Right ventricle myocardium inferior (tissue), 1 donor: Measurements from ENCODE around the gene DICER1. TPM values are rescaled to one million over a fixed set of nuclear protein-coding genes. Genes with fewer than 3 reads are reported as not detected.
A peak's percentile ranks its signal among the peaks of the same experiment; 100 is the strongest.
"Not testable (repeated sequence)": the region's sequence is repeated elsewhere in the genome, so short reads cannot be mapped to it uniquely, and the experiment has no call there.

Experiments
- ATAC-seq: fragments of 200-7000 bp; cut with Tn5 transposase; one replicate; pipeline ENCODE4 v1.9.1; 2020; ENCODE audit warnings: mild to moderate bottlenecking, moderate library complexity
- DNase-seq: peaks from one replicate; pipeline ENCODE4 v3.0.0; 2021; ENCODE audit errors: missing footprints
- intact Hi-C: fragments of 100-400 bp; cut with DNase I; formaldehyde crosslinking; loops from one replicate; pipeline ENCODE4 v1.11.0; 2022
- total RNA-seq: library from RNA; stranded (reverse); fragmentation: NEBNext Ultra II Directional; extraction: Animal tissue kit (Norgen Biotek cat#: 25700); gene quantifications from one replicate; pipeline ENCODE4 v1.2.1, GENCODE V29; 2021
- donor health status: DM: no; HTN: yes; CAD: no; lungs with severe emphysema.

Gene DICER1
- total RNA-seq, 1 donor from 2014 or later = 20.7 TPM

- intact Hi-C loops = loop anchor here (5.0 to 10.0 kb wide), 2 partner anchors 73 to 234 kb away; no protein-coding TSS in a partner anchor
- DNase-seq (no peak), ATAC-seq (no peak)
Observed at GRCh38 chr14:95190346-95190840, 33.1 kb upstream of the DICER1 start.

- intact Hi-C loops = loop anchor here (5.0 to 10.0 kb wide), 2 partner anchors 72 to 235 kb away; no protein-coding TSS in a partner anchor
- peak; percentile 41 for ATAC-seq
- no peak for DNase-seq
Observed at GRCh38 chr14:95189367-95190132, 32.2 kb upstream of the DICER1 start.

GRCh38 chr14:95188380-95188779 is 31.1 kb upstream of the DICER1 start:
- ATAC-seq (no peak), DNase-seq (no peak)
- intact Hi-C loops = no loop called here

GRCh38 chr14:95185767-95186392 is 28.6 kb upstream of the DICER1 start:
- peak; percentile 62 for DNase-seq
- intact Hi-C loops = no loop called here
- ATAC-seq = peak; percentile 2

- ATAC-seq (peak; percentile 88), DNase-seq (peak; percentile 82)
- intact Hi-C loops = no loop called here
Observed at GRCh38 chr14:95185033-95185766, 27.9 kb upstream of the DICER1 start.

GRCh38 chr14:95184413-95184790 is 27.1 kb upstream of the DICER1 start:
- DNase-seq = no peak
- peak; percentile 73 for ATAC-seq
- intact Hi-C loops = no loop called here

- ATAC-seq (no peak), DNase-seq (no peak)
- intact Hi-C loops = no loop called here
Observed at GRCh38 chr14:95183532-95184412, 26.4 kb upstream of the DICER1 start.

- no peak for ATAC-seq
- DNase-seq = no peak
- intact Hi-C loops = no loop called here
Observed at GRCh38 chr14:95183082-95183481, 25.8 kb upstream of the DICER1 start.

- intact Hi-C loops = no loop called here
- ATAC-seq = no peak
- DNase-seq = no peak
Observed at GRCh38 chr14:95182379-95182778, 25.1 kb upstream of the DICER1 start.

- ATAC-seq = no peak
- intact Hi-C loops = no loop called here
- no peak for DNase-seq
Observed at GRCh38 chr14:95180966-95181741, 23.8 kb upstream of the DICER1 start.

GRCh38 chr14:95175670-95176069 is 18.3 kb upstream of the DICER1 start:
- DNase-seq, ATAC-seq, intact Hi-C loops: not testable (repeated sequence)

- ATAC-seq (peak; percentile 31), DNase-seq (no peak)
- intact Hi-C loops = loop anchor here (5.0 kb wide), 1 partner anchor 258 kb away; no protein-coding TSS in a partner anchor
Observed at GRCh38 chr14:95174184-95174792, 17.0 kb upstream of the DICER1 start.

- intact Hi-C loops = loop anchor here (5.0 kb wide), 1 partner anchor 259 kb away; no protein-coding TSS in a partner anchor
- DNase-seq = no peak
- ATAC-seq = no peak
Observed at GRCh38 chr14:95173518-95173917, 16.2 kb upstream of the DICER1 start.

GRCh38 chr14:95167177-95167576 is 9.8 kb upstream of the DICER1 start:
- intact Hi-C loops = no loop called here
- ATAC-seq (no peak), DNase-seq (no peak)

GRCh38 chr14:95165517-95165916 is 8.2 kb upstream of the DICER1 start:
- DNase-seq (no peak), ATAC-seq (no peak)
- intact Hi-C loops = no loop called here

- intact Hi-C loops = loop anchor here (5.0 kb wide), 1 partner anchor 358 kb away; no protein-coding TSS in a partner anchor
- no peak for ATAC-seq
- no peak for DNase-seq
Observed at GRCh38 chr14:95164506-95164905, 7.2 kb upstream of the DICER1 start.

GRCh38 chr14:95163666-95164065 is 6.3 kb upstream of the DICER1 start:
- intact Hi-C loops = loop anchor here (5.0 kb wide), 1 partner anchor 359 kb away; no protein-coding TSS in a partner anchor
- DNase-seq (no peak), ATAC-seq (no peak)
